Thyroid gland (tissue), 4 donors: ENCODE results near the gene WBP11. TPM values are rescaled to one million over a fixed set of nuclear protein-coding genes. Genes with fewer than 3 reads are reported as not detected.
A peak's percentile ranks its signal among the peaks of the same experiment; 100 is the strongest.
"Not testable (repeated sequence)": the region's sequence is repeated elsewhere in the genome, so short reads cannot be mapped to it uniquely, and the experiment has no call there.

Source experiments
- DNase-seq, 2 donors: peaks; one replicate each; pipeline ENCODE4 v3.0.0-alpha.2; 2019
- H3K27ac ChIP-seq, 3 donors: fragments of 200-600 bp; sonication (generic); 1 replicate in 2 of 3; 2 replicates in 1 of 3; pipeline ENCODE4 v1.5.1; 2016 to 2019; ENCODE audit warnings: mild to moderate bottlenecking in 1 of 3, moderate library complexity in 1 of 3
- H3K27me3 ChIP-seq: fragments of 200-600 bp; sonication (generic); one replicate; pipeline ENCODE4 v1.5.1; 2019
- H3K36me3 ChIP-seq, 2 donors: fragments of 200-600 bp; sonication (generic); one replicate each; pipeline ENCODE4 v1.5.1; 2016 to 2019
- H3K4me1 ChIP-seq, 2 donors: fragments of 200-600 bp; sonication (generic); one replicate each; pipeline ENCODE4 v1.5.1; 2017 to 2019
- H3K4me3 ChIP-seq, 3 donors: fragments of 200-600 bp; sonication (generic); replicated peaks in 1 of 3; 1 replicate in 2 of 3; 2 replicates in 1 of 3; pipeline ENCODE4 v1.5.1; 2016; ENCODE audit warnings: mild to moderate bottlenecking in 1 of 3
- H3K9me3 ChIP-seq: fragments of 200-600 bp; sonication (generic); one replicate; pipeline ENCODE4 v1.5.1; 2017
- POLR2A ChIP-seq, 2 donors: fragments of 450-650 bp; IDR thresholded peaks; one replicate each; pipeline ENCODE4 v1.6.1; 2017; ENCODE audit warnings: antibody characterized with exemption in 2 of 2, mild to moderate bottlenecking in 2 of 2, moderate library complexity in 1 of 2
- WGBS, 2 donors: methylation state at CpG; one replicate each; pipeline ENCODE4 v1.1.5; 2017; 5-methylcytosine and 5-hydroxymethylcytosine counted together
- intact Hi-C: fragments of 100-400 bp; cut with DNase I; formaldehyde crosslinking; loops from one replicate; pipeline ENCODE4 v1.15.1; 2023
- total RNA-seq, 4 donors: library from RNA; depleted of rRNA; stranded (reverse); fragments of >200 nt; gene quantifications; one replicate each; pipeline ENCODE4 v1.2.3, GENCODE V29; 2016
- TF ChIP-seq, protein P1 (sequence below), 6 experiments: fragments of 200-600 bp in 3 of 6; fragments of 450-650 bp in 3 of 6; sonication (generic) in 3 of 6; IDR thresholded peaks; one replicate each; pipeline ENCODE4 v1.5.1; 2016 to 2019; ENCODE audit warnings: antibody characterized with exemption in 6 of 6, mild to moderate bottlenecking in 2 of 6, inconsistent platforms in 1 of 6, moderate library complexity in 1 of 6

The WBP11 gene
- total RNA-seq, 4 donors from 2014 or later = 23.3 to 34.7 (median 29.6) TPM

DNA sequence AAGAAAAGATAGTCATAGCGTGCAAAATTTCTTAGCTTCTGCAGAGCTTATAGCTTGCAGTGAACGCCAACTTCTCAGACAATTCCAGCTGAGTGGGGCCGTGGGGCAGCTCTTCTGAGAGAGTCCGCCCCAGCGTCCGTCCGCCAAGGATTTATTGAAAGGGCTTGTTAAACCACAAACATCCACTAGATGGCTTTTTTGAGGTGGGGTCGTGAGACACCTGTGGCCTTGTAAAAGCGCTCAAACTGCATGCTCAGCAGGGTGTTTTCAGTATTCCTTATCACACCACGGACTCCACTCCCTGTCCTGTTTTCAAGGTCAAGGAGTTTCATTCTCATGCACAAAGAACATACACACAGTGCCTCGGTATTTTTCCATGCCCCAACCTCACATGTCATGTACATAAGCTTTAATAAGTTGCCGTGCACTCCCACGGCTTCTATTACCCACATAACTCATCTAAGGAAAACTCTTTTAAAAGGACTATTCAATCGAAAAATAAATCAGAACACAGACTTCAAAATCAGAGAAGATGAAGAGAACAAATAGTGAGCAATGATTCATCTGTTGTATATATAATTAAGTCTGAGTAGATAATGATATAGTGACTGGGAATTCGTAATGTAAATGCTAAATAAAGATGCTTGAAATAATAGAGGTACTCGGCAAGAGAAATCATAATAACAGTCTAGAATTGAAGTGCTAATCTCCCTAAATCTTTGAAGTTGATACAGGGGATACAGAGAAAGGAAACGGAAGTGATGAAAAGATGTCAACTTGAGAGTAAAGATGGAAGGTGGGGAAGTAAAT, 46.7 kb downstream of the WBP11 start:
- Histone ChIP-seq H3K36me3 (no peaks in the 10 kb centered on the region), H3K9me3 (no peaks in the 10 kb centered on the region), H3K27me3 (no peaks in the 10 kb centered on the region), H3K4me1 (no peaks in the 10 kb centered on the region), H3K4me3 (no peak overlapping the region), H3K27ac (no peak overlapping the region)
- intact Hi-C loops = no loop called here
- DNase-seq = peak in 1 of 2 donors; percentile 25
- TF ChIP-seq POLR2A (IDR thresholded peaks at IDR 0.05) = no peak
- TF ChIP-seq, protein P1, sequence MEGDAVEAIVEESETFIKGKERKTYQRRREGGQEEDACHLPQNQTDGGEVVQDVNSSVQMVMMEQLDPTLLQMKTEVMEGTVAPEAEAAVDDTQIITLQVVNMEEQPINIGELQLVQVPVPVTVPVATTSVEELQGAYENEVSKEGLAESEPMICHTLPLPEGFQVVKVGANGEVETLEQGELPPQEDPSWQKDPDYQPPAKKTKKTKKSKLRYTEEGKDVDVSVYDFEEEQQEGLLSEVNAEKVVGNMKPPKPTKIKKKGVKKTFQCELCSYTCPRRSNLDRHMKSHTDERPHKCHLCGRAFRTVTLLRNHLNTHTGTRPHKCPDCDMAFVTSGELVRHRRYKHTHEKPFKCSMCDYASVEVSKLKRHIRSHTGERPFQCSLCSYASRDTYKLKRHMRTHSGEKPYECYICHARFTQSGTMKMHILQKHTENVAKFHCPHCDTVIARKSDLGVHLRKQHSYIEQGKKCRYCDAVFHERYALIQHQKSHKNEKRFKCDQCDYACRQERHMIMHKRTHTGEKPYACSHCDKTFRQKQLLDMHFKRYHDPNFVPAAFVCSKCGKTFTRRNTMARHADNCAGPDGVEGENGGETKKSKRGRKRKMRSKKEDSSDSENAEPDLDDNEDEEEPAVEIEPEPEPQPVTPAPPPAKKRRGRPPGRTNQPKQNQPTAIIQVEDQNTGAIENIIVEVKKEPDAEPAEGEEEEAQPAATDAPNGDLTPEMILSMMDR (IDR thresholded peaks at IDR 0.05) = peak in 4 of 6 experiments; percentile 29 to 44 (median 30)
- 46 to 50% methylated on average over 17 of the region's 17 CpGs for WGBS, 2 donors

DNA sequence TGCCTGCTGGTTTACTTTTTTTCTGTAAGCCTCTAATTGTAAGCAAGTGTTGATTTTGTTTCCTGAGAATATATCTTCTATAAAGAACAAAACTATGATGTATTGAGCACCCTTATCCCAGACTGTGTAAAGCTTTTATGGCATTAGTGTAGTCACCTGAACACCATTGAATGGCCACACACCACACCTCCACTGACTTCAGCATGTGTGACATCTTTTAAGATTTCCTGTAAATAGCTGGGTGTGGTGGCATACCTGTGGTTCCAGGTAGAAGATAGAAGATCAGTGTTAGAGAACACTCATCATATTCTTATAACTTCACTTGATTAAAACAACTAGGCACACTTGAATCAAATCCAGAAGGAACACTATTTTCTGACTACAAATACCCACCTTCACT, 51.3 kb downstream of the WBP11 start:
- no peaks in the 10 kb centered on the region for H3K9me3 ChIP-seq
- no peak overlapping the region for H3K27ac ChIP-seq
- H3K4me3 ChIP-seq = no peak overlapping the region
- no peaks in the 10 kb centered on the region for H3K4me1 ChIP-seq
- no peaks in the 10 kb centered on the region for H3K36me3 ChIP-seq
- no peak for TF ChIP-seq POLR2A (IDR thresholded peaks at IDR 0.05)
- TF ChIP-seq, protein P1 (IDR thresholded peaks at IDR 0.05) = no peak
- intact Hi-C loops = no loop called here
- no peaks in the 10 kb centered on the region for H3K27me3 ChIP-seq
- DNase-seq = no peak

DNA sequence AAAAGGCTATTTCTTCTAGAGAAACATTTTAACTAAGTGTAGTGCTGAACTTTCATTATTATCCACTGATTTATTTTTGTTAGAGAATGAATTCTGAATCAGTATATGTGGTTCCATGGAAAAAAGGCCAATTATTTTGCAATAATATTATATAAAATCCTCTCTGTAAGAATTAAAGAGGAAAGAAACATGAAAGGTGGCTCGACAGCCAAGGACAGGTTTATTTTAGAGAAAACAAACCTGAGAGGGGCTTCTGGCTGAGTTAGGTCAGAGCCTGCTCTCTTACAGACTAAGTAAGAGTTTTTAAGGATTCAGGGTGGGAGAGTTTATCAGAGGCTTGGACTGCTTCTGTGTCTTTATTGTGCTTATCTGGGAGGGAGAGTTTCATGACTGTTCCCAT, 60.2 kb downstream of the WBP11 start:
- no peak for TF ChIP-seq POLR2A (IDR thresholded peaks at IDR 0.05)
- TF ChIP-seq, protein P1 (IDR thresholded peaks at IDR 0.05) = no peak
- Histone ChIP-seq H3K4me1 (no peaks in the 10 kb centered on the region), H3K4me3 (no peak overlapping the region), H3K9me3 (no peaks in the 10 kb centered on the region), H3K27me3 (no peaks in the 10 kb centered on the region), H3K36me3 (no peaks in the 10 kb centered on the region), H3K27ac (no peak overlapping the region)
- WGBS, 2 donors = 98 to 100% methylated on average over 1 of the region's 1 CpG
- intact Hi-C loops = no loop called here
- DNase-seq = no peak

DNA sequence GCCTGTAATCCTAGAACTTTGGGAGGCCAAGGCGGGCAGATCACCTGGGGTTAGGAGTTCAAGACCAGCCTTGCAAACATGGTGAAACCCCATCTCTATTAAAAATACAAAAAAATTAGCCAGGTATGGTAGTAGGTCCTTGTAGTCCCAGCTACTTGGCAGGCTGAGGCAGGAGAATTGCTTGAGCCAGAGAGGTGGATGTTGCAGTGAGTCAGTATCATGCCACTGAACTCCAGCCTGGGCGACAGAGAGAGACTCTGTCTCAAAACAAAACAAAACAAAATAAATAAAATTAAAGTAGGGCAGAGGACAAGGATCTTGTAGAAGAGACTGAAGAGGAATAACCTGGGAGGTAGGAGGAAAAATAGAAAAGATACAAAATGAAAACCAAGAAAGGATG, 61.3 kb downstream of the WBP11 start:
- DNase-seq = no peak
- intact Hi-C loops = no loop called here
- no peak overlapping the region for H3K27ac ChIP-seq
- no peaks in the 10 kb centered on the region for H3K9me3 ChIP-seq
- WGBS, 2 donors = 97 to 100% methylated on average over 2 of the region's 2 CpGs
- TF ChIP-seq POLR2A (IDR thresholded peaks at IDR 0.05) = no peak
- TF ChIP-seq, protein P1 (IDR thresholded peaks at IDR 0.05) = no peak
- H3K4me3 ChIP-seq = no peak overlapping the region
- H3K4me1 ChIP-seq = no peaks in the 10 kb centered on the region
- H3K36me3 ChIP-seq = no peaks in the 10 kb centered on the region
- H3K27me3 ChIP-seq = no peaks in the 10 kb centered on the region

DNA sequence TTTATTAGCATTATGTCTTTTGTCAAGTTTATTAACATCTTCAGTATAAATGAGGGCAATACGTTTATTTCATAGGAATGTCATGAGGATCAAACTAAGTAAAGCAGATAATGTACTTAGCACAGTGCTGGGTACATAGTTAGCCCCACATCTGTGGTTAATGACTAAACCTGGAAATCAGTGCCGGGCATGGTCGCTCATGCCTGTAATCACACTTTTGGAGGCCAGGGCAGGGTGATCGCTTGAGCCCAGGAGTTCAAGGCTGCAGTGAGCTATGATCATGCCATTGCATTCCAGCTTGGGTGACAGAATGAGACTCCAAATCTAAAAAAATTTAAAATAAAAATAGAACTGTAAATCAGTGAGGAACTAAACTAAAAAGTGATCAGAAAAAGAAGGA, 62.1 kb downstream of the WBP11 start:
- no peaks in the 10 kb centered on the region for H3K27me3 ChIP-seq
- TF ChIP-seq, protein P1 (IDR thresholded peaks at IDR 0.05) = no peak
- TF ChIP-seq POLR2A (IDR thresholded peaks at IDR 0.05) = no peak
- DNase-seq = no peak
- 89 to 96% methylated on average over 4 of the region's 4 CpGs for WGBS, 2 donors
- H3K27ac ChIP-seq = no peak overlapping the region
- intact Hi-C loops = no loop called here
- H3K36me3 ChIP-seq = no peaks in the 10 kb centered on the region
- H3K4me3 ChIP-seq = no peak overlapping the region
- no peaks in the 10 kb centered on the region for H3K9me3 ChIP-seq
- no peaks in the 10 kb centered on the region for H3K4me1 ChIP-seq

DNA sequence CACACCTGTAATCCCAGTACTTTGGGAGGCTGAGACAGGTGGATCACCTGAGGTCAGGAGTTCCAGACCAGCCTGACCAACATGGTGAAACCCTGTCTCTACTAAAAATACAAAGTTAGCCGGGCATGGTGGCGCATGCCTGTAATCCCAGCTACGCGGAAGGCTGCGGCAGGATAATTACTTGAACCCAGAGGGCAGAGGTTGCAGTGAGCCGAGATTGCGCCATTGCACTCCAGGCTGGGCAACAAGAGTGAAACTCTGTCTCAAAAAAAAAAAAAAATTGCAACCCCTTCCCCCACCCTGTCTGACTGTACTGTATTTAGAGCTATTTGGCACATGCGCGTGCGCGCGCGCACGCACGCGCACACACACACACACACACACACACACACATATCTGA, 66.8 kb downstream of the WBP11 start:
- H3K27me3 ChIP-seq, DNase-seq, H3K36me3 ChIP-seq, H3K4me3 ChIP-seq, H3K27ac ChIP-seq, H3K9me3 ChIP-seq, intact Hi-C loops, H3K4me1 ChIP-seq: not testable (repeated sequence)
- 87 to 90% methylated on average over 16 of the region's 16 CpGs for WGBS, 2 donors
